PC-9 (cell line): Measurements from ENCODE around the gene DUSP23. TPM values are rescaled to one million over a fixed set of nuclear protein-coding genes. Genes with fewer than 3 reads are reported as not detected.

Source experiments
- BruUV-seq: library from RNA; stranded (reverse); fragments of 400-500 nt; replicated peaks from 2 replicates; lab custom pipeline; 2021; lab: Mats Ljungman, UMichigan
- CTCF ChIA-PET: fragments of 300-600 bp; sonication (Branson Sonifier 250); formaldehyde crosslinking; loops from one replicate; lab custom pipeline; 2022; ENCODE audit warnings: antibody characterized with exemption; lab: Charles Lee
- POLR2A ChIA-PET: fragments of 300-600 bp; sonication (Branson Sonifier 250); formaldehyde crosslinking; loops from one replicate; lab custom pipeline; 2022; ENCODE audit warnings: antibody characterized with exemption; ENCODE audit not compliant: unreplicated experiment; lab: Charles Lee
- DNase-seq, 2 experiments: peaks; one replicate each; pipeline versions ENCODE4 v3.0.0 to v3.0.0-alpha.2; 2015 to 2022; ENCODE audit warnings: mixed read lengths in 1 of 2
- H2AFZ ChIP-seq: fragments of 200-600 bp; sonication (generic); 2 replicates; pipeline ENCODE4 v1.8.1; 2017; ENCODE audit warnings: antibody characterized with exemption
- H3F3A ChIP-seq: fragments of 200-600 bp; sonication (generic); 2 replicates; pipeline ENCODE4 v1.8.1; 2017; ENCODE audit warnings: antibody characterized with exemption, mild to moderate bottlenecking, low read depth; ENCODE audit not compliant: insufficient read depth
- H3K27ac ChIP-seq: fragments of 200-600 bp; sonication (generic); 2 replicates; pipeline ENCODE4 v1.6.1; 2016; ENCODE audit warnings: mixed run types
- H3K27me3 ChIP-seq: fragments of 200-600 bp; sonication (generic); 2 replicates; pipeline ENCODE4 v1.6.1; 2016; ENCODE audit warnings: low read depth, mixed run types; ENCODE audit not compliant: insufficient read depth
- H3K36me3 ChIP-seq: fragments of 200-600 bp; sonication (generic); 2 replicates; pipeline ENCODE4 v1.6.1; 2016; ENCODE audit warnings: low read depth, mixed run types
- H3K4me1 ChIP-seq: fragments of 200-600 bp; sonication (generic); replicated peaks from 2 replicates; pipeline ENCODE4 v1.6.1; 2016; ENCODE audit warnings: mixed run types; ENCODE audit not compliant: insufficient read depth
- H3K4me2 ChIP-seq: fragments of 200-600 bp; sonication (generic); 2 replicates; pipeline ENCODE4 v1.6.1; 2017; ENCODE audit warnings: mixed run types
- H3K4me3 ChIP-seq: fragments of 200-600 bp; sonication (generic); 2 replicates; pipeline ENCODE4 v1.6.1; 2016; ENCODE audit warnings: mixed run types
- H3K79me2 ChIP-seq: fragments of 200-600 bp; sonication (generic); 2 replicates; pipeline ENCODE4 v1.6.1; 2017; ENCODE audit warnings: low read depth, mixed run types
- H3K9me2 ChIP-seq: fragments of 200-600 bp; sonication (generic); 2 replicates; pipeline ENCODE4 v1.8.1; 2017; ENCODE audit warnings: mild to moderate bottlenecking; ENCODE audit not compliant: insufficient read depth
- H3K9me3 ChIP-seq: fragments of 200-600 bp; sonication (generic); 2 replicates; pipeline ENCODE4 v1.8.1; 2016; ENCODE audit warnings: low read depth; ENCODE audit not compliant: insufficient read depth
- H4K20me1 ChIP-seq: fragments of 200-600 bp; sonication (generic); 2 replicates; pipeline ENCODE4 v1.8.1; 2017; ENCODE audit not compliant: insufficient read depth
- EZH2 ChIP-seq: fragments of 200-600 bp; sonication (generic); IDR thresholded peaks from 2 replicates; pipeline ENCODE4 v1.8.0; 2017; ENCODE audit warnings: antibody characterized with exemption, low read depth
- intact Hi-C: fragments of 100-400 bp; cut with micrococcal nuclease; formaldehyde crosslinking; loops from one replicate; pipeline ENCODE4 v1.10.0; 2022; ENCODE audit not compliant: unreplicated experiment
- total RNA-seq: library from RNA; stranded (reverse); gene quantifications from 2 replicates; pipeline ENCODE4 v1.2.3, GENCODE V29; 2021
- TF ChIP-seq, protein P1 (sequence below): fragments of 200-600 bp; sonication (generic); conservative IDR thresholded peaks from 2 replicates; pipeline ENCODE4 v1.6.1; 2017; ENCODE audit warnings: mixed run types, antibody characterized with exemption, mild to moderate bottlenecking, moderate library complexity

DUSP23 gene
- total RNA-seq, 1 experiment from 2014 or later = 33.1 TPM

DNA sequence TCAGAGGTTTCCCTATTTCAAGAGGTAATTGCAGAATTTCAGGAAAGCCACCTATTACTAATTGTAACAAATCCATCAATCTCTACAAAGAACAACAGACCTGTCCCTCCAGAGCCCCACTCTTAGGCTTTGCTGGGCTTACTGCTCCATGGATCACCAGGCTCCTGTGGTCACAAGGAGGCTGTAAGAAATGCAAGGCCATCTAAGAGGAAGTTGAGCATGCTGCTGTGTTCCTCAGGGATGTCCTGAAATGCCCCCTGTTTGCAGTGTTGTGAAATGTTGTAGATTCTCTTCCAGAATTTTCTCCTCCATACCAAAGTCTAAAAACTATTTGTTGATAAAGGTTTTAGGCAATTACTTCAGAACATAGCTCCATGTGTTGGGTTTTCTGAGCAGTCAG, 24.4 kb upstream of the DUSP23 start:
- H3K4me1 ChIP-seq = no peaks in the 10 kb centered on the region
- no peak overlapping the region for H3K4me2 ChIP-seq
- H3K9me3 ChIP-seq = no peaks in the 10 kb centered on the region; the same call in 1 of the 2 replicates
- H3K36me3 ChIP-seq = no peaks in the 10 kb centered on the region
- intact Hi-C loops = no loop called here
- H3K9me2 ChIP-seq = no peaks in the 10 kb centered on the region
- no peaks in the 10 kb centered on the region for H3F3A ChIP-seq
- CTCF ChIA-PET = no interaction called here
- no peak overlapping the region for H3K4me3 ChIP-seq
- no peaks in the 10 kb centered on the region for H4K20me1 ChIP-seq
- BruUV-seq = no TSS peak
- no peaks in the 10 kb centered on the region for H3K79me2 ChIP-seq
- no peak for DNase-seq
- TF ChIP-seq, protein P1, sequence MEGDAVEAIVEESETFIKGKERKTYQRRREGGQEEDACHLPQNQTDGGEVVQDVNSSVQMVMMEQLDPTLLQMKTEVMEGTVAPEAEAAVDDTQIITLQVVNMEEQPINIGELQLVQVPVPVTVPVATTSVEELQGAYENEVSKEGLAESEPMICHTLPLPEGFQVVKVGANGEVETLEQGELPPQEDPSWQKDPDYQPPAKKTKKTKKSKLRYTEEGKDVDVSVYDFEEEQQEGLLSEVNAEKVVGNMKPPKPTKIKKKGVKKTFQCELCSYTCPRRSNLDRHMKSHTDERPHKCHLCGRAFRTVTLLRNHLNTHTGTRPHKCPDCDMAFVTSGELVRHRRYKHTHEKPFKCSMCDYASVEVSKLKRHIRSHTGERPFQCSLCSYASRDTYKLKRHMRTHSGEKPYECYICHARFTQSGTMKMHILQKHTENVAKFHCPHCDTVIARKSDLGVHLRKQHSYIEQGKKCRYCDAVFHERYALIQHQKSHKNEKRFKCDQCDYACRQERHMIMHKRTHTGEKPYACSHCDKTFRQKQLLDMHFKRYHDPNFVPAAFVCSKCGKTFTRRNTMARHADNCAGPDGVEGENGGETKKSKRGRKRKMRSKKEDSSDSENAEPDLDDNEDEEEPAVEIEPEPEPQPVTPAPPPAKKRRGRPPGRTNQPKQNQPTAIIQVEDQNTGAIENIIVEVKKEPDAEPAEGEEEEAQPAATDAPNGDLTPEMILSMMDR = no peak
- no peak for TF ChIP-seq EZH2
- no peak overlapping the region for H2AFZ ChIP-seq
- H3K27ac ChIP-seq = no peak overlapping the region
- POLR2A ChIA-PET = no interaction called here
- H3K27me3 ChIP-seq = peaks cover 11% of the 10 kb centered on the region

DNA sequence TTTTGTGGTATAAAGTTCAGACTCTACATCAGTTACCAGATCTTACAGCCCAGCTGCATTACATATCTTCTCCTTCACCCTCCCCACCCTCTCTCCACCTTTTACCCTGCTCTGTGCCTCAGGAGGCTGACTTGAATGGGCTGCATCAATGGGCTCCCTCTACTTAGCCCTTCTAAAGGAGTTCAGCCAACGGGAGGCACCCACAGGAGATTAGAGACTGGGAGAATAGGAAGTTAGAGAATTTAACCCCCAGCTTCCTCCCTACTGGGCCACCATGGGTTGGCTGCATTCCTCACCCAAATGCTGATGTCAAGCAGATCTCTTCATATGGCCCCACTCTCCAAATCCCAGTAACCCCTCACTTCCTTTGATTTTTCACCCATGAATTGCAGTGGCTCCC, 17.1 kb upstream of the DUSP23 start:
- no peak overlapping the region for H3K4me3 ChIP-seq
- H4K20me1 ChIP-seq = no peaks in the 10 kb centered on the region
- DNase-seq = no peak
- no peaks in the 10 kb centered on the region for H3K79me2 ChIP-seq
- CTCF ChIA-PET = no interaction called here
- TF ChIP-seq, protein P1 = no peak
- no peak for TF ChIP-seq EZH2
- H3K27me3 ChIP-seq = peaks cover 23% of the 10 kb centered on the region
- H3F3A ChIP-seq = no peaks in the 10 kb centered on the region
- no peaks in the 10 kb centered on the region for H3K4me1 ChIP-seq
- no peak overlapping the region for H3K27ac ChIP-seq
- no TSS peak for BruUV-seq
- POLR2A ChIA-PET = no interaction called here
- no peak overlapping the region for H3K4me2 ChIP-seq
- intact Hi-C loops = no loop called here
- no peak overlapping the region for H2AFZ ChIP-seq
- no peaks in the 10 kb centered on the region for H3K9me2 ChIP-seq
- H3K9me3 ChIP-seq = no peaks in the 10 kb centered on the region
- no peaks in the 10 kb centered on the region for H3K36me3 ChIP-seq

DNA sequence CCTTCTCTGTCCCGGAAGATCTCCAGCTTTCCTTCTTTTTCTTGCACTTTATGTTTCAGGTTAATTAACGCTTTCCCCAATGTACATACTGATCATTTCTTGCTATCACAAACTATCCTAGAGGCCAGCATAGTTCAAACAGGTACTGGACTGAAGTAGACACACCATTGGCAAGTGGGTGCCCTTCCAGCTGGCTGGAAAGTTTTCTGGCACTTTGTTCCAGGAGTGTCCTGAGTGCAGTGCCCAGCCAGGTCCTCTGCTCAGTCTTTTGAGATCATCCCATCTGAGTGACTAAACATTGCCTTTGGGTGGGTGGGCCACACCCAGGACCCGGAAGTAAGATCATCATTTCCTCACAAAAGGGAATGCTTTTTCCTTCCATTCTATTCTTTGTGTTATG, 15.0 kb upstream of the DUSP23 start:
- Histone ChIP-seq H3K27me3 (peaks cover 25% of the 10 kb centered on the region), H4K20me1 (no peaks in the 10 kb centered on the region), H3K79me2 (no peaks in the 10 kb centered on the region), H3K9me3 (no peaks in the 10 kb centered on the region), H3K27ac (no peak overlapping the region), H3K4me3 (no peak overlapping the region), H3K4me2 (no peak overlapping the region), H3K9me2 (no peaks in the 10 kb centered on the region), H3K4me1 (no peaks in the 10 kb centered on the region), H3K36me3 (no peaks in the 10 kb centered on the region), H2AFZ (no peak overlapping the region), H3F3A (no peaks in the 10 kb centered on the region)
- intact Hi-C loops = no loop called here
- DNase-seq = no peak
- ChIA-PET CTCF (no interaction called here), POLR2A (no interaction called here)
- no peak for TF ChIP-seq EZH2
- TF ChIP-seq, protein P1 = no peak
- no TSS peak for BruUV-seq
